Inferior parietal cortex (tissue), 1 donor: Measurements from ENCODE around the gene MYDGF.

Experiments
- DNase-seq: peaks from one replicate; pipeline ENCODE4 v3.0.0-alpha.2; 2016; ENCODE audit errors: extremely low spot score

Gene MYDGF

DNA sequence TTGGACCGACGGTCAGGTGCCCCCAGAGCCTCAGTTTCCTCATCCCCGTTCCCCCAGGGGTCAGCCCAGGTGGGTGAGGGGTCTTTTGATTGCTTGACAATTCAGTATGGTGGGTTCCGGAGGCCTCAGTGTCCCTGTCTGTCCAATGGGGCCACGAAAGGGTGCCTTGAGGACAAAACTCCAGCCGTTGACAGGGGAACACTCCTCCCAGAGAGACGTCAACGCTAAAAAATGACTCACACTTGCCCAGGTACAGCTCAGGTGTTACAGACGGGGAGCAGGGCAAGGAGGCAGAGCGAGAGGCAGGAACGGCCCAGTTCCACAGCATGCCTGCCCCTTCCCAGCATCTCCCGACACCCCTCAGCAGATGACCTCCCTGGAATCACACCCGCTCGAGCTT, 29.0 kb downstream of the MYDGF start:
- no peak for DNase-seq

- DNase-seq: no peak
These were observed 29.7 kb downstream of the MYDGF start for GRCh38 chr19:4640247-4641000.

GRCh38 chr19:4639531-4640246, 30.5 kb downstream of the MYDGF start:
- no peak for DNase-seq

- DNase-seq: peak; percentile 91
These were observed 31.2 kb downstream of the MYDGF start, which contains the start of gene TNFAIP8L1 for GRCh38 chr19:4638828-4639530. TSS of gene TNFAIP8L1 (plus strand) at chr19:4639516. CDS start at chr19:4651870, 12,354 bp downstream.

GRCh38 chr19:4638317-4638716, 31.8 kb downstream of the MYDGF start:
- DNase-seq: no peak

DNA sequence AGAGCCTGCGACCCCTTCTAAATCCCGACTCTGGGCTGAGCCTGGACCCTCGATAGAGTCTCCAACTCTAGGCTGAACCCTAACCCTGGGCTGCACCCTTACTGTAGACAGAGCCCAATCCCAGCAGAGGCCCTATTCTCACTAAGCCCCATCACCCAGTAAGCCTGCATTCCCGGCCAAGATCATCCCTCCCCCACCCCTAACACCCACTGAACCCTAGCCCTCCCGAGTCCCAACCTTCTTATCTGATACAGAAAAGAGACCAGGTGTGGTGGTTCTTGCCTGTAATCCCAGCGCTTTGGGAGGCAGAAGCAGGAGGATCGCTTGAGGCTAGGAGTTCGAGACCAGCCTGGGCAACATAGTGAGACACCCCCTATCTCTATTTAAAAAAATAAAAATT, 33.4 kb downstream of the MYDGF start:
- no peak for DNase-seq

GRCh38 chr19:4636151-4636717, 33.9 kb downstream of the MYDGF start:
- DNase-seq: peak; percentile 65

- DNase-seq: no peak
These were observed 34.4 kb downstream of the MYDGF start for GRCh38 chr19:4635754-4636116.

- DNase-seq: peak; percentile 59
These were observed 36.8 kb downstream of the MYDGF start for GRCh38 chr19:4633140-4633967.

GRCh38 chr19:4624733-4625362, 45.3 kb downstream of the MYDGF start:
- no peak for DNase-seq

DNA sequence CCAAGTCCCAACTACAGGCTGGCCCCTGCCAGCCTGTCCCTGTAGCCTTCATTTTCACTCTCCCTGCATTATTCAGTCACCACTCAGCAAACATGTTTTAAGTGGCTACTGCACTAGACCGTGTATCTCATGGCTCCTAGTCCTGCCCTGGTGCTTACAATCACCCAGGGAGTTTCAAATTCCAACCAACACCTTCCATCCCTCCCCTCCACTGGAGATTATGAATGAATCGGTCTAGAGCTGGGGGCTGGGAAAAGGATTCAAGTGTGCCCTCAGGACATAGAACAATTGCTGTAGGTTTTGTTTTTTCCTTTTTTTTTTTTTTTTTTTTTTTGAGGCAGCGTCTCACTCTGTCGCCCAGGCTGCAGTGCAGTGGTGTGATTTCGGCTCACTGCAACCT, 45.8 kb downstream of the MYDGF start:
- no peak for DNase-seq

GRCh38 chr19:4622695-4623421, 47.3 kb downstream of the MYDGF start:
- DNase-seq: no peak

- DNase-seq: no peak
These were observed 49.5 kb downstream of the MYDGF start for GRCh38 chr19:4620675-4621074.

DNA sequence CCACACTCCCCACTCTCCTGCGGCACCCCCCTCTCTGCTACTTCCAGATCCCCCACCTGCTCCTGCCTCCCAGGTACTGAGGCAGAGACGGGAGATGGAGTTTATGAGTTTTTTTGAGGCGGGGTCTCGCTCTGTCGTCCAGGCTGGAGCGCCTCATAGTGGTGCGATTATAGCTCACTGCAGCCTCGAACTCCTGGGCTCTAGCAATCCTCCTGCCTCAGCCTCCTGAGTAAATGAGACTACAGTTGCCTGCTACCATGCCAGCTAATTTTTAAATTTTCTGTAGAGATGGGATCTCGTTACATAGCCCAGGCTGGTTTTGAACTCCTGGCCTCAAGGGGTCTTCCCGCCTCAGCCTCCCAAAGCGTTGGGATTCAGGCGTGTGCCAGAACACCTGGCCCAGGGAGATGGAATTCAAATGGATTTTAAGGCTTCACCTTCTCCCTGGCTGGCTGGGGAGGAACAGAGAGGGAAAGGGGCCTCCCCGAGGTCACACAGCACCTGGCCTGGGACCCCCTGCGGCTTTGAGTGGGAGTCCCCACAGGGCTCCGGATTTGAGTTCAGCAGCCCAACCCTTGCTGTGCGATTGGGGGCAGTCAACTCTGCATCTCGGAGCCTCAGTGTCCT, 50.4 kb downstream of the MYDGF start:
- DNase-seq: no peak

DNA sequence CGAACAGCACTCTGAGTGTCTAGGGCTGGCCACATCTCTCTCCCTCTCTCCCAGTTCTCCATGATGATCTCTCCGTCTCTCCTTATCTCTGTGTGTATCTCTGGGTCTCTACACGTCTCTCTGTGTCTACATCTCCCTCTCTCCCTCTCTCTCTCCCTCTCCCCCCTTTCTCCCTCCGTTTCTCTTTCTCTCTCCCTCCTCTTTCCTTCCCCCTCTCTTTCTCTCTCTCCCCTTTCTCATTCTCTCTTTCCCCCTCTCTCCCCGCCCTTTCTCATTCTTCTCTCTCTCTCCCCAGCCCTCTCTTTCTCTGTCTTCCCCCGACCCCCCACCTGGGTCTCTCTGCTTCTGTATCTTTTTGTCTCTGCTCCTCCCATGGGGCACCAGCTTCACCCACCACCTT, 52.1 kb downstream of the MYDGF start:
- no peak for DNase-seq

DNA sequence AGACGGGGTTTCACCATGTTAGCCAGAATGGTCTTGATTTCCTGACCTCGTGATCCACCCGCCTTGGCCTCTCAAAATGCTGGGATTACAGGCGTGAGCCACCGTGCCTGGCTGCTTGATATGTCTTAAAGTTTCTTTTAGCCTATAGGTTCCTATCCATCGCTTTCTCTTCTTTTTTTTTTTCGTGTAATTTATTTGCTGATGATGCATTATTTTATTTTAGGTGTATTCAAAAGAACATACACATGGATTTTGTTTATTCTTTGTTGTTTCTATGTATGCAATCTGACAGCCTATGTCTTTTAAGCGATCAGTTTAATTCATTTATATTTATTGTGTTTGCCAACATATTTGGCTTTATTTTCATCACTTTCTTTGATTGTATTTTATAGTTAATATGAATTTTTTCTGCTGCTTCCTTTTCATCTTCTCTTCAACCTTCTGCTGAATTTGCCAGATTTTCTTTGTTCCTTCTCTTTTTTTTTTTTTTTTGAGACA, 56.8 kb downstream of the MYDGF start:
- DNase-seq: no peak

DNA sequence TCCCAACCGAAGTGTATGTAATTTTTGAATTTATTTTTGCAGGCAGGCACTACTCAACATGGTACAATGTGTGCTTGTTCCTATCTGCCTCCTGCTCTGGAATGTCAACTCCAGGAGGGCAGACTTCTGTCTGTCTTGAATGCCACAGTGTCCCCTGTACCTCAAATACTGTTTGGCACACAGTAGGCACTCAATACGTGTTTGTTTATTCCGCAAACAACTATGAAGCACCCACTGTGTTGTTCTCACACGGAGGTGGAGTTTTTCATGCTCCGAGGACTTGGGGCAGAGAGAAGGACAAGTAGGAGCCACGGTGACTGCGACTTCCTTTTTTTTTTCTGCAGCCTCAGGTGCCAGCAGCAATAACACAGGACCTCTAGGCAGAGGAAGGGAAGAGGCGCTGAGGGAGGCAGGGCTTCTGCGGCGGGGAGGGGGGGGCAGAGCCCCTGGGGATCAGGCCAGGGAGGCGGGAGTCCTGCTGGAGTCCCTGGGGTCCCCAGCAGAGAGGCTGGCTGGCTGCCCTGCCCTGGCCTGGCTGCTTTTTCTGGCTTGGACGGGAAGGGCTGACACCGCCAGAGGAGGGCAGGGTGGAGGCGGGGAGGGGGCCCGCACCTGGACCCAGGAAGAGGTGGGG, 60.1 kb downstream of the MYDGF start:
- DNase-seq: no peak
